Transverse colon (tissue), 4 donors: Measurements from ENCODE around the gene UBE2Q2. TPM values are rescaled to one million over a fixed set of nuclear protein-coding genes. Genes with fewer than 3 reads are reported as not detected.

Experiments
- DNase-seq: peaks from one replicate; pipeline ENCODE4 v3.0.0-alpha.2; 2019
- H3K27ac ChIP-seq, 4 donors: fragments of 200-600 bp; sonication (generic); 2 replicates each; pipeline ENCODE4 v1.5.1; 2016 to 2018; ENCODE audit warnings: inconsistent platforms in 4 of 4
- H3K27me3 ChIP-seq: fragments of 200-600 bp; sonication (generic); 2 replicates; pipeline ENCODE4 v1.5.1; 2017; ENCODE audit warnings: inconsistent platforms
- H3K36me3 ChIP-seq, 4 donors: fragments of 200-600 bp; sonication (generic); 2 replicates each; pipeline ENCODE4 v1.5.1; 2017 to 2019; ENCODE audit warnings: inconsistent platforms in 4 of 4
- H3K4me1 ChIP-seq, 4 donors: fragments of 200-600 bp; sonication (generic); 2 replicates each; pipeline ENCODE4 v1.5.1; 2017 to 2020; ENCODE audit warnings: inconsistent platforms in 4 of 4
- H3K4me3 ChIP-seq, 4 donors: fragments of 200-600 bp; sonication (generic); 1 replicate in 1 of 4; 2 replicates in 3 of 4; pipeline versions ENCODE4 v1.5.1 to v1.6.1; 2017 to 2019; ENCODE audit warnings: inconsistent platforms in 4 of 4
- H3K9me3 ChIP-seq, 2 donors: fragments of 200-600 bp; sonication (generic); 2 replicates each; pipeline ENCODE4 v1.5.1; 2017 to 2019; ENCODE audit warnings: inconsistent platforms in 2 of 2
- EP300 ChIP-seq: sonication (generic); formaldehyde crosslinking; IDR thresholded peaks from one replicate; pipeline ENCODE4 v1.6.1; 2017; ENCODE audit warnings: antibody characterized with exemption, low read depth
- POLR2A ChIP-seq: fragments of 450-650 bp; IDR thresholded peaks from one replicate; pipeline ENCODE4 v1.6.1; 2016; ENCODE audit warnings: antibody characterized with exemption, mild to moderate bottlenecking, moderate library complexity
- POLR2AphosphoS5 ChIP-seq, 3 donors: sonication (generic); formaldehyde crosslinking; IDR thresholded peaks; one replicate each; pipeline ENCODE4 v1.6.1; 2016; ENCODE audit warnings: antibody characterized with exemption in 3 of 3
- WGBS, 2 donors: methylation state at CpG; one replicate each; pipeline ENCODE4 v1.1.5; 2018; ENCODE audit warnings: low coverage in 1 of 2; 5-methylcytosine and 5-hydroxymethylcytosine counted together
- in situ Hi-C, 4 donors: fragments of 200-750 bp; cut with MboI; loops; one replicate each; pipeline versions ENCODE4 v1.15.0 to v1.15.1; 2017; ENCODE audit warnings: low sequenced_read_pairs in 3 of 4, low pct_ligation_motif_present in 1 of 4, low pct_unique_long_range_greater_than_20kb in 1 of 4
- intact Hi-C: fragments of 100-400 bp; cut with DNase I; formaldehyde crosslinking; loops from one replicate; pipeline ENCODE4 v1.15.1; 2023; ENCODE audit warnings: low total_unique reads
- total RNA-seq, 4 donors: library from RNA; depleted of rRNA; stranded (reverse); fragments of >200 nt; gene quantifications; one replicate each; pipeline ENCODE4 v1.1.0, GENCODE V29; 2016
- TF ChIP-seq, protein P1 (sequence below), 5 experiments: fragments of 200-600 bp in 3 of 5; fragments of 450-650 bp in 2 of 5; sonication (generic) in 3 of 5; IDR thresholded peaks; 1 replicate in 2 of 5; 2 replicates in 3 of 5; pipeline ENCODE4 v1.5.1; 2016 to 2017; ENCODE audit warnings: antibody characterized with exemption in 5 of 5, inconsistent platforms in 3 of 5, mild to moderate bottlenecking in 2 of 5, moderate library complexity in 1 of 5

Gene UBE2Q2
- total RNA-seq, 4 donors from 2014 or later, result 21.2 to 53.7 (median 26.9) TPM

GRCh38 chr15:75930866-75931265 is 87.6 kb downstream of the UBE2Q2 start:
- intact Hi-C loops, result no loop called here
- H3K4me3 ChIP-seq, result no peak overlapping the region
- in situ Hi-C loops, result no loop called here
- peaks cover 0 to 25% (median 6%) of the 10 kb centered on the region in 4 donors for H3K36me3 ChIP-seq
- H3K27ac ChIP-seq, result no peak overlapping the region
- H3K27me3 ChIP-seq, result no peaks in the 10 kb centered on the region
- 90 to 95% methylated on average over 2 of the region's 2 CpGs for WGBS, 2 donors
- H3K9me3 ChIP-seq, result no peaks in the 10 kb centered on the region
- no peaks in the 10 kb centered on the region for H3K4me1 ChIP-seq
- TF ChIP-seq, protein P1, sequence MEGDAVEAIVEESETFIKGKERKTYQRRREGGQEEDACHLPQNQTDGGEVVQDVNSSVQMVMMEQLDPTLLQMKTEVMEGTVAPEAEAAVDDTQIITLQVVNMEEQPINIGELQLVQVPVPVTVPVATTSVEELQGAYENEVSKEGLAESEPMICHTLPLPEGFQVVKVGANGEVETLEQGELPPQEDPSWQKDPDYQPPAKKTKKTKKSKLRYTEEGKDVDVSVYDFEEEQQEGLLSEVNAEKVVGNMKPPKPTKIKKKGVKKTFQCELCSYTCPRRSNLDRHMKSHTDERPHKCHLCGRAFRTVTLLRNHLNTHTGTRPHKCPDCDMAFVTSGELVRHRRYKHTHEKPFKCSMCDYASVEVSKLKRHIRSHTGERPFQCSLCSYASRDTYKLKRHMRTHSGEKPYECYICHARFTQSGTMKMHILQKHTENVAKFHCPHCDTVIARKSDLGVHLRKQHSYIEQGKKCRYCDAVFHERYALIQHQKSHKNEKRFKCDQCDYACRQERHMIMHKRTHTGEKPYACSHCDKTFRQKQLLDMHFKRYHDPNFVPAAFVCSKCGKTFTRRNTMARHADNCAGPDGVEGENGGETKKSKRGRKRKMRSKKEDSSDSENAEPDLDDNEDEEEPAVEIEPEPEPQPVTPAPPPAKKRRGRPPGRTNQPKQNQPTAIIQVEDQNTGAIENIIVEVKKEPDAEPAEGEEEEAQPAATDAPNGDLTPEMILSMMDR (IDR thresholded peaks at IDR 0.05), result no peak
- TF ChIP-seq POLR2A, result no peak
- TF ChIP-seq POLR2AphosphoS5 (IDR thresholded peaks at IDR 0.05), result no peak
- TF ChIP-seq EP300, result no peak
- DNase-seq, result no peak

GRCh38 chr15:75942464-75942863 is 99.2 kb downstream of the UBE2Q2 start:
- H3K27ac ChIP-seq, result no peak overlapping the region
- H3K36me3 ChIP-seq, result peaks cover 0 to 7% (median 0%) of the 10 kb centered on the region in 4 donors
- WGBS, 2 donors, result 11 to 63% methylated on average over 3 of the region's 3 CpGs
- DNase-seq, result no peak
- intact Hi-C loops, result no loop called here
- in situ Hi-C loops, result no loop called here
- TF ChIP-seq, protein P1 (IDR thresholded peaks at IDR 0.05), result no peak
- TF ChIP-seq POLR2AphosphoS5 (IDR thresholded peaks at IDR 0.05) (no peak), POLR2A (no peak), EP300 (no peak)
- H3K4me1 ChIP-seq, result no peaks in the 10 kb centered on the region
- H3K4me3 ChIP-seq, result no peak overlapping the region
- H3K9me3 ChIP-seq, result no peaks in the 10 kb centered on the region
- H3K27me3 ChIP-seq, result peaks cover 11% of the 10 kb centered on the region

DNA sequence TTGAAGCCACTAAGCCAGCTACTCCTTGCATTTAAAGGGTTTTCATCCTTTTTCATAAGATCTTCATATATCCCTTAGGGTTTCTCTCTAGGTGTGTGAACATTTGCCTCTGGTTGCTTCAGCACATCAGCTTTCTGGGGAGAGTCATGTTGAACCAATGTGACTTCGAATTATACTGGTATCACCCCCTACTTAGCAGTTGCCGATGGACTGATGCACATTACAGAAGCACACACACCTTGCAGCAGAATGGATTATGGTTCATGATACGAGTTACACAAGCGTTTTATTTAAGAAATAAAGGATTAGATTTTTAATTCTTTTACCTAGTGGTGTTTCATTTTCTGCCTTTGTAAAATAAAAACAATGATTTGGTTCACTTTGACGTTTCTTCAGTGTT is 100.0 kb downstream of the UBE2Q2 start:
- in situ Hi-C loops, result no loop called here
- WGBS, 2 donors, result 61 to 73% methylated on average over 5 of the region's 5 CpGs

DNA sequence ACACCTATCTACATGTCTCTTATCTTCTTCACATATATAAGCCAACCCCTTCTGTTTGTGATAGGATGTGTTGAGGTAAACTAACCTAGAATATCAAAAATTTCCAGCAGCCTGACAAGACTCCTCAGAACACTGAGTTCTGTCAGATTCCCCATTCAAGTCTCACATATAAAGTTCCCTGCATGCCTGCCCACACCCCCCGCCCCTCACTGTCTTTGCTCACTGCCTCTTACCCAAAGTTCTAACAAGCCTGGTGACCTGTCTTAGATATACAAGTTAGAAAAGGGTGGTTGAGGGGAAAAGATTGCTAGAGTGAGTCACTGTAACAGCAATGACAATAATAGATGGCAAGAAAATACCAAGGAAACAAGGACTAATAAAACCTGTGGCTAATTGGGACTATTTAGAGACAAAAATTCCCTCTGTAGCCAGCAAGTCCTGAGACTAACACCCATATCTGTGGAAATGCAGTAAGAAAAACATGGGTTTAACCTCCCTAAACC is 100.5 kb downstream of the UBE2Q2 start:
- in situ Hi-C loops, result no loop called here

More for the DNA sequence above, 100.0 kb downstream of the UBE2Q2 start:
- Histone ChIP-seq H3K27ac (no peak overlapping the region), H3K4me1 (no peaks in the 10 kb centered on the region), H3K4me3 (no peak overlapping the region), H3K36me3 (peaks cover 0 to 6% (median 0%) of the 10 kb centered on the region in 4 donors), H3K27me3 (peaks cover 13% of the 10 kb centered on the region), H3K9me3 (no peaks in the 10 kb centered on the region)
- no peak for TF ChIP-seq EP300
- TF ChIP-seq, protein P1 (IDR thresholded peaks at IDR 0.05), result no peak
- TF ChIP-seq POLR2A, result no peak
- TF ChIP-seq POLR2AphosphoS5 (IDR thresholded peaks at IDR 0.05), result no peak
- intact Hi-C loops, result no loop called here
- DNase-seq, result no peak

More for the DNA sequence above, 100.5 kb downstream of the UBE2Q2 start:
- Histone ChIP-seq H3K4me3 (no peak overlapping the region), H3K27ac (no peak overlapping the region), H3K4me1 (no peaks in the 10 kb centered on the region), H3K9me3 (no peaks in the 10 kb centered on the region), H3K27me3 (peaks cover 13% of the 10 kb centered on the region), H3K36me3 (peaks cover 0 to under 1% (median 0%) of the 10 kb centered on the region in 4 donors)
- 60 to 72% methylated on average over 1 of the region's 1 CpG for WGBS, 2 donors
- TF ChIP-seq POLR2AphosphoS5 (IDR thresholded peaks at IDR 0.05), result no peak
- no peak for TF ChIP-seq POLR2A
- TF ChIP-seq, protein P1 (IDR thresholded peaks at IDR 0.05), result no peak
- no peak for TF ChIP-seq EP300
- no peak for DNase-seq
- intact Hi-C loops, result no loop called here
